H1 (cell line): ENCODE measurements around the gene USP37. TPM values are rescaled to one million over a fixed set of nuclear protein-coding genes. Genes with fewer than 3 reads are reported as not detected.

Source experiments
- CEBPB ChIP-seq: IDR thresholded peaks from 2 replicates; pipeline ENCODE4 v1.6.1; 2012; ENCODE audit warnings: low read depth, low read length
- POU5F1 ChIP-seq: IDR thresholded peaks from 2 replicates; pipeline ENCODE4 v1.6.1; 2011; ENCODE audit warnings: low read depth, mild to moderate bottlenecking, low read length, moderate library complexity
- RAD21 ChIP-seq, 2 experiments: IDR thresholded peaks in 1 of 2; conservative IDR thresholded peaks in 1 of 2; 2 replicates each; pipeline ENCODE4 v1.6.1; 2011; ENCODE audit warnings: low read depth in 2 of 2, low read length in 2 of 2, improper control_type of control experiment in 1 of 2, inconsistent platforms in 1 of 2, mild to moderate bottlenecking in 1 of 2, moderate library complexity in 1 of 2
- polyA plus RNA-seq, 7 experiments: library from polyadenylated mRNA; depleted of rRNA in 3 of 7; stranded (reverse) in 5 of 7; unstranded in 2 of 7; fragments of >200 nt in 5 of 7; fragments of 200-250 nt in 2 of 7; gene quantifications; 1 replicate in 5 of 7; 2 replicates in 1 of 7; 4 replicates in 1 of 7; pipeline versions ENCODE4 v1.2.1 to v1.2.3, GENCODE V29; 2011 to 2013; ENCODE audit warnings: missing spikeins in 2 of 7, mixed read lengths in 2 of 7
- total RNA-seq: library from RNA; stranded (reverse); fragmentation: NEBNext Ultra II Directional; extraction: Animal tissue kit (Norgen Biotek cat#: 25700); gene quantifications from 2 replicates; pipeline ENCODE4 v1.2.1, GENCODE V29; 2021

The USP37 gene
- total and polyA plus RNA-seq, 2 of the 8 experiments (the other 6 are each of a cell fraction or from before 2014, with no cell fraction given) = 3.8 to 29.1 TPM

GRCh38 chr2:218505754-218506371, 62.3 kb downstream of the USP37 start (continued):
- TF ChIP-seq POU5F1 (no peak), CEBPB (no peak), RAD21 (IDR thresholded peaks at IDR 0.05 in 1 of 2, conservative IDR thresholded peaks at IDR 0.05 in 1 of 2; ENCODE audit: low read depth in 2 of 2, low read length in 2 of 2) (no peak)
- TF ChIP-seq, all 59 proteins: peak for 0
